ENCODE data around the gene RFNG.

Gene RFNG

DNA sequence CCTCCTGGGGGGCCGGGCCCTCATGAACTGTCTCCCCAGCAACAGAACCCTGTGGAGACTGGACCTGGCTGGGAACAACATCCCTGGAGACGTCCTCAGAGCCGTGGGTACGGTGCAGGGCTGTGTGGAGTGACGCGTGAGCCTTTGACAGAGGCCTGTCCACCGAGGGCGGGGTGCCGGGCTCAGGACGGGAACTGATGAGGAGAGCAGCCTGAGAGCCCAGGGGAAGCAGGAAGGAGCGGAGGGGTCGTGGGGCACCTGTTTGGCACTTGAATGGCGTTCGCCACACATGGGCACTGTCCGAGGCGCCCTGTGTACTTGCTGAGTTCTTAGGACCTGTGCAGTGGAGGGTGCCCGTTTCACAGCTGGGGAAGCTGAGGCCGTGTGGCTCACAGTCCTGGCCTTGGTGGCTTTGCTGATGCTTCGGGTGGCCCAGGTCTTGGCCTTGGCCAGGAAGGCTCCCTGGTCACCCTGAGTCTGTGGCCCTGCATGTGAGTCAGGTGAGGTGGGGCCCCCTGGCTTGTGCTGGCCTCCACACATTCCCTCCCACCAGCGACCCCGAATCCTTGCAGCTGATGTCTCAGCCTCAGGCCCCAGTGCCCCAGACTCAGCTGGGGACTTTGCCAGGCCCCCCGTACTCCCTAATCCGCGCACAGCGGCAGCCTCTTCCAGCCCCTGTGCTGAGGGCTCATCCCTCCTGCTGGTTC lies 26.1 kb downstream of the RFNG start:
- in situ Hi-C loops (cut with MboI; ENCODE audit: low sequenced_read_pairs, unreplicated experiment): loop anchor here (10.0 kb wide), 1 partner anchor 129 kb away; no protein-coding TSS in a partner anchor
- no peak for DNase-seq (ENCODE audit: low spot score)
- TF ChIP-seq CTCF (IDR thresholded peaks at IDR 0.05; ENCODE audit: borderline replicate concordance, control extremely low read depth, extremely low read depth, insufficient read depth, missing control alignments): no peak

DNA sequence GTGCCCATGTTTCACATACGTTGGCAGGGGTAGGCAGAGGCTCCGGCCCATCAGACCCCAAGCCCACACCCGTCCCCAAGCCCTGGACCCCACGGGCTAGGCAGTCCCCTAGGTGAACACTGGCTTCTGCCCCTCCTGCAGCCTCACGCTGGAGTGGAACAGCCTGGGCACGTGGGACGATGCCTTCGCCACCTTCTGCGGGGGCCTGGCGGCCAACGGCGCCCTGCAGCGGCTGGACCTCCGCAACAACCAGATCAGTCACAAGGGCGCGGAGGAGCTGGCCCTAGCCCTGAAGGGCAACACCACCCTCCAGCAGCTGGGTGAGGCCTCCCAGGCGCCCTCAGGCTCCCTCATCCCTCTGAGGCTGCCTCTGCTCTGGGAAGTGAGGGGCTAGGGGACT lies 26.8 kb downstream of the RFNG start:
- no peak for DNase-seq (ENCODE audit: low spot score)
- in situ Hi-C loops (cut with MboI; ENCODE audit: low sequenced_read_pairs, unreplicated experiment): loop anchor here (10.0 kb wide), 1 partner anchor 130 kb away; no protein-coding TSS in a partner anchor
- no peak for TF ChIP-seq CTCF (IDR thresholded peaks at IDR 0.05; ENCODE audit: borderline replicate concordance, control extremely low read depth, extremely low read depth, insufficient read depth, missing control alignments)

GRCh38 chr17:82023447-82024241 lies 28.0 kb downstream of the RFNG start:
- no peak for DNase-seq (ENCODE audit: low spot score)
- TF ChIP-seq CTCF (IDR thresholded peaks at IDR 0.05; ENCODE audit: borderline replicate concordance, control extremely low read depth, extremely low read depth, insufficient read depth, missing control alignments): no peak

GRCh38 chr17:82022981-82023446 lies 28.6 kb downstream of the RFNG start, which contains the start of gene LRRC45:
Gene LRRC45, plus strand, starts transcription at chr17:82023305. Its CDS starts 339 bp downstream, at chr17:82023644.
- peak; percentile 99 for DNase-seq (ENCODE audit: low spot score)
- TF ChIP-seq CTCF (IDR thresholded peaks at IDR 0.05; ENCODE audit: borderline replicate concordance, control extremely low read depth, extremely low read depth, insufficient read depth, missing control alignments): no peak
- in situ Hi-C loops (cut with MboI; ENCODE audit: low sequenced_read_pairs, unreplicated experiment): loop anchor here (10.0 kb wide), 1 partner anchor 132 kb away; no protein-coding TSS in a partner anchor

More at GRCh38 chr17:82023447-82024241, 28.0 kb downstream of the RFNG start:
- in situ Hi-C loops (cut with MboI; ENCODE audit: low sequenced_read_pairs, unreplicated experiment): loop anchor here (10.0 kb wide), 1 partner anchor 131 kb away; no protein-coding TSS in a partner anchor

- in situ Hi-C loops (cut with MboI; ENCODE audit: low sequenced_read_pairs, unreplicated experiment): loop anchor here (10.0 kb wide), 1 partner anchor 132 kb away; no protein-coding TSS in a partner anchor
- TF ChIP-seq CTCF (IDR thresholded peaks at IDR 0.05; ENCODE audit: borderline replicate concordance, control extremely low read depth, extremely low read depth, insufficient read depth, missing control alignments): no peak
- DNase-seq (ENCODE audit: low spot score): no peak
These were observed 29.2 kb downstream of the RFNG start, which contains the start of gene CENPX for GRCh38 chr17:82022310-82022980. Gene CENPX, minus strand, starts transcription at chr17:82022878. Its CDS starts 17 bp downstream, at chr17:82022861.

- TF ChIP-seq CTCF (IDR thresholded peaks at IDR 0.05; ENCODE audit: borderline replicate concordance, control extremely low read depth, extremely low read depth, insufficient read depth, missing control alignments): no peak
- DNase-seq (ENCODE audit: low spot score): no peak
- in situ Hi-C loops (cut with MboI; ENCODE audit: low sequenced_read_pairs, unreplicated experiment): loop anchor here (10.0 kb wide), 1 partner anchor 133 kb away; no protein-coding TSS in a partner anchor
These were observed 29.7 kb downstream of the RFNG start for GRCh38 chr17:82021900-82022309.
